ENCODE data around the gene NXN. TPM values are rescaled to one million over a fixed set of nuclear protein-coding genes. Genes with fewer than 3 reads are reported as not detected.
A peak's percentile ranks its signal among the peaks of the same experiment; 100 is the strongest.

The NXN gene
- total RNA-seq, 6 experiments from 2014 or later = 81.7 to 93.8 (median 92.2) TPM

DNA sequence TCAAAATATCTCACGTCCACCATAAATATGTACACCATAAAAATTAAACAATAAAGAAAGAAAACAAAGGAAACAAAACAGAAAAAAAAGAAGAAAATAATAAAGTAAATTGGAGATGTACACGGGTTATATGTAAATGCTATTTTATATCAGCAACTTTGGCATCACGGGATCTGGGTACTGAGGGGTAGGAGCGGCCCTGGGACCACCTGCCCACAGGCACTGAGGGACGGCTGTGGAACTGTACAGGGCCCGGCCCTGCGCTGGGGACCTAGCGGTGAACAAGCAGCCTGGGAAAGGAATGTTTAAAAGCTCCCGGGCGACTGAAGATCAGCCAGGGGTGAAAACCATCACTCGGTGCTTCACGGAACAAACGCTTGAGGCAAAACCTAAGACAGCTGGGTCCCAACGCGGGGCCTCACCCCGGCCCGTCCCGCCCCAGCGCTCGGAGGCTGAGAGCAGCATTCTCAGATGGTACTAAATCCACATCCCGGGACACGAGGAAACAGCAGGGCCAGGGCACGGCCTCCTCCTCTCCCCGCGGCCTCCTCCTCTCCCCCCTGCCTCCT is 31.2 kb downstream of the NXN start:
- H3K36me3 Mint-ChIP-seq (ENCODE audit: low read depth) = peaks cover 26% of the 10 kb centered on the region
- H3K4me1 Mint-ChIP-seq (ENCODE audit: low read depth) = peaks cover 34% of the 10 kb centered on the region
- H3K27me3 Mint-ChIP-seq (ENCODE audit: insufficient read depth) = peaks cover 2% of the 10 kb centered on the region
- peak overlapping the region; percentile 42; the same call in 1 of the 2 replicates for H3K27ac Mint-ChIP-seq
- TF ChIP-seq, protein P1, sequence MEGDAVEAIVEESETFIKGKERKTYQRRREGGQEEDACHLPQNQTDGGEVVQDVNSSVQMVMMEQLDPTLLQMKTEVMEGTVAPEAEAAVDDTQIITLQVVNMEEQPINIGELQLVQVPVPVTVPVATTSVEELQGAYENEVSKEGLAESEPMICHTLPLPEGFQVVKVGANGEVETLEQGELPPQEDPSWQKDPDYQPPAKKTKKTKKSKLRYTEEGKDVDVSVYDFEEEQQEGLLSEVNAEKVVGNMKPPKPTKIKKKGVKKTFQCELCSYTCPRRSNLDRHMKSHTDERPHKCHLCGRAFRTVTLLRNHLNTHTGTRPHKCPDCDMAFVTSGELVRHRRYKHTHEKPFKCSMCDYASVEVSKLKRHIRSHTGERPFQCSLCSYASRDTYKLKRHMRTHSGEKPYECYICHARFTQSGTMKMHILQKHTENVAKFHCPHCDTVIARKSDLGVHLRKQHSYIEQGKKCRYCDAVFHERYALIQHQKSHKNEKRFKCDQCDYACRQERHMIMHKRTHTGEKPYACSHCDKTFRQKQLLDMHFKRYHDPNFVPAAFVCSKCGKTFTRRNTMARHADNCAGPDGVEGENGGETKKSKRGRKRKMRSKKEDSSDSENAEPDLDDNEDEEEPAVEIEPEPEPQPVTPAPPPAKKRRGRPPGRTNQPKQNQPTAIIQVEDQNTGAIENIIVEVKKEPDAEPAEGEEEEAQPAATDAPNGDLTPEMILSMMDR (IDR thresholded peaks at IDR 0.05) = no peak
- peak overlapping the region; percentile 32; the same call in 1 of the 2 replicates for H3K4me3 Mint-ChIP-seq
- 0 out of 2 replicates have a peak, but pooled peaks cover 4% of the 10 kb centered on the region for H3K9me3 Mint-ChIP-seq
- DNase-seq = no peak

DNA sequence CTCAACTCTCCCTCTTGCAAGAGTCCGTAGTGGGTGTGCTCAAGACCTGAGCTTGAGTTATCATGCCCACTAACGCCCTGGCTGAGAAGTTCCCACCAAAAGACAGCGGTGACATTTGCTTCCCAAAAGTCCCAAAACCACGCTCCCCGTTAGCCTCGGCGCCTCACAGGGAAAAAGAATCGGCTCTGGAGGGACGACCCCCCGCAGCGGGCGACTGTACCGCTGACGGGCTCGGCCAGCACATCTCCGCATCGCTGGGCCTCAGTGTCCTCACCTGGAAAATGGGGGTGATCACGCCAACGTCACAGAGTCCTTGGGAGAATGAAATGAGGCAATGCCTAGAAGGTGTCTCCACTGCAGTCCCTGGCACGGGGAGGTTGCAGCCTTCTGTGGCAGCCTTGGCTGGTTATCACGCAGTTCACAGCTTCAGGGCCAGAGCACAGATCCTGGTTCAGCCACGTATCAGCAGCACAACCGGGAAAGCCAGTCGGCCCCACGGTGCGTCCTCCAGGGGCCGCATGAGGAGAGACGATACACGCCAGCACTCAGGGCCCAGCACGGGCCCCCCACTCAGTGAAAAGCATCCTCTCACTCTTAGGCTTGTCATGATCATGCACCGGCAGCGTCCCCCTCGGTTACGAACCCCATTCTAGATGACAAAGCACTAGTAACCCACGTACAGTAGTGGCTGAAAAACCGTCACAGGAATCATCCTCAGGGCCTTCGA is 32.9 kb downstream of the NXN start:
- no peak overlapping the region for H3K4me3 Mint-ChIP-seq
- peaks cover 31% of the 10 kb centered on the region for H3K4me1 Mint-ChIP-seq (ENCODE audit: low read depth)
- H3K9me3 Mint-ChIP-seq = no peaks in the 10 kb centered on the region
- no peak for DNase-seq
- H3K27ac Mint-ChIP-seq = no peak overlapping the region
- H3K27me3 Mint-ChIP-seq (ENCODE audit: insufficient read depth) = peaks cover 2% of the 10 kb centered on the region
- H3K36me3 Mint-ChIP-seq (ENCODE audit: low read depth) = peaks cover 19% of the 10 kb centered on the region; the same call in 1 of the 2 replicates
- TF ChIP-seq, protein P1 (IDR thresholded peaks at IDR 0.05) = no peak

DNA sequence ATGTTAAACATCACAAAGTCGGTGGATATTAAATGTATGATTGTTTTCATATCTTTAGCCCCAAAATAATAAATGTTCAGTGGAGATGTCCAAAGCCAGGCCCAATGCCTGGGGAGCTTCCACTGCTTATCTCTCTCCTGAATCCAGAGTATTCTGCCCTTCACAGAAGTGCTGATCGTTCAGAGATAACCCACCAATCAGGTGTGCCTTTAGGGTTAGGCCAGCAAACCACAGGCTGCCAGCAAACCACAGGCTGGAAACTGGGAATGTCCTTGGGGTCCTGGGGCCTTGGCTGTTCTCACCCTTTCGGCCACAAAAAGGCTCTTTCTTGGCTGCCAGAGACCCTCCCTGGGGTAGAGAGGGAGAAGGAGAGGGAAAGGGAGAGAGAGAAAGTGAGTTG is 33.9 kb downstream of the NXN start:
- no peaks in the 10 kb centered on the region for H3K9me3 Mint-ChIP-seq
- no peak overlapping the region for H3K4me3 Mint-ChIP-seq
- peaks cover 2% of the 10 kb centered on the region for H3K27me3 Mint-ChIP-seq (ENCODE audit: insufficient read depth)
- H3K36me3 Mint-ChIP-seq (ENCODE audit: low read depth) = peaks cover 19% of the 10 kb centered on the region; the same call in 1 of the 2 replicates
- H3K4me1 Mint-ChIP-seq (ENCODE audit: low read depth) = peaks cover 21% of the 10 kb centered on the region
- DNase-seq = no peak
- TF ChIP-seq, protein P1 (IDR thresholded peaks at IDR 0.05) = no peak
- no peak overlapping the region for H3K27ac Mint-ChIP-seq

DNA sequence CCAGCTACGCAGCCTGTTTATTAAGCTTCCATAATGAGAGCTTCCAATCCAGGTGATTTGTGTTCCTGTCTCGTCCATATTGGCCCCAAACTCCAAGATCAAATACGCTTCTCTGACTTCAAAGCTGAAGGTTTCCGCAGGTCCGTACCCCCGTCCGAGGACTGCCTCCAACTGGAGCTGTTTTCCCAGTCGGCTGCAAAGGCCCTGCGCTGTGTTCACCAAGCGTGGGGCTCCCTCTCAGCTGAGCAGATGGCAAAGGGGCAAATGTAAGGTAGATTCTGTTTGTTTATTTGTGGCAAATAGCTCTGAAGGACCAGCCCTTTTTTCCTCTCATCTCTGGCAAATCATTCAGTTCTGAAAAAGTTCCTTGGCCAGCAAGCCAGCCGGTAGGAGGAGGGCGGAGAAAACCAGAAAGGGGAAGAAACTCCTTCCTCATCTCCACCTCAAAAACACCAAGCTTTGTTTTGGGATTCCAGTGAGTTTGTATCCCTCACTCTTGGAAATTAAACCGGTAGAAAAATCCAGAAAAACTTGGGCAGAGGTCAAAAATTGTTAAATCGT is 35.2 kb downstream of the NXN start:
- no peak for DNase-seq
- no peaks in the 10 kb centered on the region for H3K9me3 Mint-ChIP-seq
- TF ChIP-seq, protein P1 (IDR thresholded peaks at IDR 0.05) = no peak
- peaks cover 12% of the 10 kb centered on the region for H3K4me1 Mint-ChIP-seq (ENCODE audit: low read depth)
- H3K36me3 Mint-ChIP-seq (ENCODE audit: low read depth) = peaks cover 19% of the 10 kb centered on the region; the same call in 1 of the 2 replicates
- peaks cover 2% of the 10 kb centered on the region for H3K27me3 Mint-ChIP-seq (ENCODE audit: insufficient read depth)
- H3K4me3 Mint-ChIP-seq = no peak overlapping the region
- H3K27ac Mint-ChIP-seq = no peak overlapping the region

DNA sequence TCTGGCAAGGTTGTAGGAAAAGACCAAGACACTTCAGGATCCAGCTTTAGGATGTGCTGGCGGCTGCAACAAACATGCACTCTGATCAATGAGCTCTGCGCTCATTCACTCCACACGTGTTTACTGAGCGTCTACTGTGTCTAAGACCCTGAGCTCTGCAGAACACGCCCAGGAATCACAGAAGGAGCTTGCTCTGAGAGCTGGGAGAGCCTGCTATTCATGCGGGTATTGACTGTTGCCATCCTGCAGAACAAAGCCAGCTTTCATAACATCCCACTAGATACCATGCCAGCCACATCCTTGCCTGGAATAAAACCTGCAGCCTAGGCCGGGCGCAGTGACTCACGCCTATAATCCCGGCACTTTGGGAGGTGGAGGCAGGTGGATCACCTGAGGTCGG is 44.1 kb downstream of the NXN start:
- peaks cover 39% of the 10 kb centered on the region for H3K4me1 Mint-ChIP-seq (ENCODE audit: low read depth)
- no peak overlapping the region for H3K27ac Mint-ChIP-seq
- H3K9me3 Mint-ChIP-seq = no peaks in the 10 kb centered on the region
- no peak for DNase-seq
- H3K27me3 Mint-ChIP-seq (ENCODE audit: insufficient read depth) = peaks cover 5% of the 10 kb centered on the region
- TF ChIP-seq, protein P1 (IDR thresholded peaks at IDR 0.05) = no peak
- H3K4me3 Mint-ChIP-seq = no peak overlapping the region
- H3K36me3 Mint-ChIP-seq (ENCODE audit: low read depth) = peaks cover 16% of the 10 kb centered on the region
